Right lung (tissue), 5 donors: Measurements from ENCODE around the gene FANK1. TPM values are rescaled to one million over a fixed set of nuclear protein-coding genes. Genes with fewer than 3 reads are reported as not detected.
"Not testable (repeated sequence)": the region's sequence is repeated elsewhere in the genome, so short reads cannot be mapped to it uniquely, and the experiment has no call there.

Experiments
- DNase-seq, 2 donors: peaks; one replicate each; pipeline ENCODE4 v3.0.0-alpha.2; 2013
- polyA plus RNA-seq, 5 donors: library from polyadenylated mRNA; unstranded; fragments of 120-200 nt; gene quantifications; one replicate each; pipeline versions ENCODE4 v1.2.1 to v1.2.3, GENCODE V29; 2013; ENCODE audit warnings: inconsistent platforms in 1 of 5, low replicate concordance in 1 of 5; ENCODE audit not compliant: insufficient read length in 5 of 5, insufficient read depth in 1 of 5

The FANK1 gene
- polyA plus RNA-seq, 5 donors: 6.2 to 11.7 (median 9.5) TPM

DNA sequence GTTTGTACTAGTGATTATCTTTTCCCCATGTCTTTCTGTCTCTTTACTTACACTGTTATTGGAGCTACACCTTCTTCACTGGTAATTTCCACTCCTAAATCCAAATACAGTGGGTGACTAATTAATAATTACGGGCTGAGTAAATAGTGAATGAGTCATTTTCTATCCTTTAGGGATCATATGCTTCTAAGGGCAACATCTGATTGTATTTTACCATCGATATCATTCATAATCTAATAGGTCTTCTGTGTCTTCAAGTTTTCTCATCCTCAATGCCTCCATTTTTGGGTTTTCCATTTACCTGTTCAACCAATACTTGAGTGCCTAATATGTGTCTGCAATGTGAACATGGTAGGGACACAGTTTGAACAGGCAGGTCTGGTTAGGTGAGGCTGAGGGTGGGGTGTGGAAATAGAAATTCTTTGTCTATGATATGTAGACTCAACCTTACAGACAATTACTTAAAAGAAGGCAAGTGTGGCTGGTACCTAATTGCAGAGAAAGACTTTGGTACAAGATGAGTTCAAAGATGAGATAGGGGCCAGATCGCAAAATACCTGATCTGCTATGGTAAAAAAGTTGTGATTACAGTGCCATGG, 9.4 kb upstream of the FANK1 start:
- no peak for DNase-seq

DNA sequence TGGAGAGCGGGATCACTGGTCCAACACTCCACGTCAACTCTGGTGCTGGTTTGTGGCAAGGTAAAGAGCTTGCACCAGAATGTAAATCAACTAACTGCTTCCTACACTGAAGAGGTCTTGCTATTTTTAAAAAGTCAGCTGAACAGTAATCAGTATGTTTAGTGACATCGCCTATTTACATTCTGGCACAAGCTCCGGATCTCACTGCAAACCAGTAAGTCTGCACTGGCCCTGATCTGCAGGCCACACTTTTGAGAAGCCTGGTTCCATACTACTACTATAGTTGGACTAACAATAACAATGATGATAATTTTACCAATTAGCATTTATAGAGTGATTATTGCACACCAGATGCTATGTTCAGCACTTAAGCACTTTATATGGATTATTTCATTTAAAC, 6.9 kb upstream of the FANK1 start:
- not testable (repeated sequence) for DNase-seq

DNA sequence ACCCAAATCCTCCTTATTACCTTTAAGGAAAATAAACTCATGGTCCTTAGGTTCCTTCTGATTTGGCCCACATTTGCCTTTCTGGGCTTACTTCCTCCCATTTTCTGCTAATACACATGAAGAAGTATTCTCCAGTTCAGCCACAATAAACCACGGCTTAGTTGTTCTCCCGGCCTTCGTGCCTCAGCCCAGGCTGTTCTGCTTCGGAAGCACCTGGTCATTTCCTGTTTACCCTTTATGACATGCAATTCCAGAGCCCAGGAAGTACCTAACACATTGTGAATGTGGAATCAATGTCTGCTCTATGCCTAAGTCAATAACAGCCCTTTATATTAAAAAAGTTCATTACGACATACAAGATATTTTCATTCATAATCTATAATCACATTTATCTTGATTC, 4.0 kb upstream of the FANK1 start:
- DNase-seq: not testable (repeated sequence)

DNA sequence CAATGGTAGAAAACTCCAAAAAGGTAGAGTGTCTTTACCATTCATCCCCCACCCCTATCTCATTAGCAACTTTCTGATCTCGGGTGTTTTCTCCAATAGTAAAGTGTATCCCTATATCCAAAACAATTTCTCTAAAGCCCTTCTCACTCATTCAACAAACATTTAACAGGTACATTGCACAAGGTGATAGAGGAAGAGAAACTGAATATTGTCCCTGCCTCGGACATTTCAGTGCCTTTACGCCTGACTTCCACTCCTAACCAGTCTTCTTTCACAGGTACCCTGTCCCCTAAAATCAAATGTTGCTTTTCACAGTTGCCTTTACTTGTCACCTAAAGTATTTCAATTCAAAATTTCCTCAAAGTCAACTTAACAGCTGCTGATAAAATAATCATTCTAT, 2.2 kb upstream of the FANK1 start:
- not testable (repeated sequence) for DNase-seq

DNA sequence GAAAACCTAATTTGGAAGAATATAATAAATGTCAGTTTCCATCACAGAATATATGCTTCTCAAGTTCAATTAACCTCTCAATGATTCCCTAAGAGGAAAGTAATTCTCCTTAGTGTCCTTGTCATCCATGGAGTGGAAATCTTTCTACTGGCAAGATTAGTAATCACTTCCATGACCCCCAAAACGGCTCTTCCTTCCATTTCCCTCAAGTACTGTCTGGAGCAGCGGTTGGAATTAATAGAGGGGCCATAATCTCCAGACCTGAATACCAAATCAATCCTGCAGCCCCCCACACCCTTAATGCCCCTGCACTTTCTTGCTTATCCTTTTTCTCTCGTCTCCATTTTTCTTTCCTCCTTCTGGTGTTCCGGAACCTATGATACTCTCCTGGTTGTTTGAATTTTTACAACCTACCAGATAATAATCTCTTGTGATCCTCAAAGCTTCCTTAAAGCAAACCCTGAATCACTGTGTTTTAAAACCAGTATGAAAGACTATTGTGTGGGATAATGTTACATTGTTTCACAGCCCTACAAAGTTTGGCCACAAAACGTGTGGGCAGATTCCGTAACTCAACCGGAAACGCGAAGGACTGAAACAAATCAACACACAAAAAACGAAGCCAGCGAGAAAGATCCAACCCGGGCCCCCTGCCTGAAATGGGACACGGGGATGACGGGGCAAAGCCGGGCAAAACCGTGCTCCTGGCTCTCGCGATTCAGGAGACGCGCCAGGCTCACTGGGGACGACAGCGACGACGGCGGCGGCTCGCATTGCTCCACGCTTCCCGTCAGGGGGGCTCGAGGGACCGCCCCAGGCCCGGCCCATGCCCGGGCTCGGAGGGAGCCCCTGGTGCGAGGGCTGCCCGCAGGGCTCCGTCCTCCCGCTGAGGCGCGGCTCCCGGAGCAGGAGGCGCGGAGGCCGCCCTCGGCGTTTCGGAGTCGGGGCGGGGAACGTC, 955 bp upstream of the FANK1 start:
- peak; percentile 66 to 67 for DNase-seq

DNA sequence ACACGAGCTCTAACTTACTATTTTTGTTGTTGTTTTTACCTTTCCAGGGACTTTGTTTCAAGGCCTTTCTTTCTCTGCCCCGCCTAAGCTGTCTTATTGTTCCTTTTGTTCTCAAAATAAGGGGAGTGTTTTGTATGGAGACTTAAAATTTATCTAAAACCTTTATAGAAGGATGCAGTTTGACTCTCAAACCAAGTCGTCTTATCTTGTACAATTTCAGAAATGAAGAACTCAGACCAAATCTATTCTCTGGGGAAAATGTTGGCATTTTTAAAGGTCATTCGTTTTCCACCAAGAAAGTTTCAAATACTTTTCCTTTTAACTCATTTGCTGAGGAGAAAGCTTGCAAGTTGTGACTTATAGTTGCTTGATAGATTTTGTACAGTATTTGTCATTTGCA, 953 bp downstream of the FANK1 start:
- DNase-seq: not testable (repeated sequence)

DNA sequence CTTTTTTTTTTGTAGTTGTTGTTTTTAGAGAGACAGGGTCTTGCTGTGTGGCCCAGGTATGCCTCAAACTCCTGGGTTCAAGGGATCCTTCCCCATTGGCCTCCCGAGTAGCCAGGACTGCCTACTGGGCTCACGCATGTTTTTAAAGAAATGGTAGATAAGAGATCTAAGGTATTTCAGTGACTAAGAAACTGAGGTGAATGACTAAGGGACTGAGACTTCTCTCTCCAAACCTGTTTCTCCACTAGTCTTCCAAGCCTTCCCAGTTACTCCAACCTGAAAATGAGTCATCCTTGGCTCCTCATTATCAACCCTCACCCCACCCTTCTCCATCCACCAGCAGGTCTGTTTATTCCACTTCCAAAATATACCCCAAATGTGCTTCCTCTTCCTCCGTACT, 4.6 kb downstream of the FANK1 start:
- DNase-seq: not testable (repeated sequence)

DNA sequence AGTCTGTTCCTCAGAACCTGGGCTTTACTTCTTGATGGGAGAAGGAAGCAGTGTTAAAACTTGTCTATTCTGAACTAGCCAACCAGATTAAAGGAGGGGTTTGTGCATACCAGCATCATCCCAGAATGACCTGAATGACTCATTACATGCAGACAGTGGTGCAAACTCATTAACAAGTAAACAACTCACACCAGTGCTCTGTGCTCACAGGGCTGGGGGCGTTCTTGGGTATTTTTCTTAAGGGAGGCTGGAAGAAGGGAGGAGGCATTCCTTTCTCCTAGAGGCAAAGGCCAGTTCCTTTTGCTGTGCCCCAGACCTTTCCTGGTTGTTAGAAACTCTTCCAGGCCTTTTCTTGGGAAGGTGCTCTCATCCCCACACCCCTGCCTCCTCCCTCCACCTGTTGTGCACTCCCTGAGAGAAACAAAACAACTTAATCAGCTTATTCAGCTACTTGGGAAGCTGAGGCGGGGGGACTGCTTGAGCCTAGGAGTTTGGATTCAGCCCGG, 6.8 kb downstream of the FANK1 start:
- DNase-seq: not testable (repeated sequence)

DNA sequence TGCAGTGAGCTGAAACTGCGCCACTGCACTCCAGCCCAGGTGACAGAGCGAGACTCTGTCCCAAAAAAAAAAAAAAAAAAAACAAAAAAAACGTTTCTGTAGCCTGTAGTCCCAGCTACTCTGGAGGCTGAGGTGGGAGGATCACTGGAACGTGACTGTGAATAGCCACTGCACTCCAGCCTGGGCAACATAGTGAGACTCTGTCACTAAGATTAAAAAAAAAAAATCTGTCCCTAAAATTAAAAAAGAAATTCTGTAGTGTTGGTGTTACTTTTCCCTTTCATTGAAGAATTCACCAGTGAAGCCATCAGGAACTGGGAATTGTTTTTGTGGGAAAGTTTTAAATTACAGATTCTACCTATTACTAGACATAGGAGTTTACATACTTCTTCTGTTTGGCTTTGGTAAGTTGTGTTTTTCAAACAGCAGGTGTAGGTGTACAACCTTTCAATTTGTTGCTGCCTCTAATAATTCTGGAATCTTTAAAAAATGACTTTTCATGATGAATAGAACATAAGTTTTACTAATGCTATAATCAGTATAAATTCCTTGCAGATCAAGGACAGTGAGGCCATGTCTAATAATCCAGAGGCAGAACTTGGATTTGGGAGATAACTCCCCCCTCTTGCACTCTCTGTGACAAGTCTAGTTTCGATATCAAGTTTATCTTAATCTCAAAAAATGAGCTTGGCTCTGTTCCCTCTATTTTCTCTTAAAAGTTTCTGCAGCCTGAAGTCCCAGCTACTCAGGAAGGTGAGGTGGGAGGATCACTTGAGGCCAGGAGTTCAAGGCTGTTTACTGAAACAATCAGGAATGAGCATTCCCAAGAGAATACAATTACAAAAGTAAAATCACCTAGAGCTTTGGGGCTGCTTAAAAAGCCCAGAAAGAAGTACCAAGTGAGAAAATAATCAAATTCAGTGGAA, 9.0 kb downstream of the FANK1 start:
- DNase-seq: not testable (repeated sequence)

DNA sequence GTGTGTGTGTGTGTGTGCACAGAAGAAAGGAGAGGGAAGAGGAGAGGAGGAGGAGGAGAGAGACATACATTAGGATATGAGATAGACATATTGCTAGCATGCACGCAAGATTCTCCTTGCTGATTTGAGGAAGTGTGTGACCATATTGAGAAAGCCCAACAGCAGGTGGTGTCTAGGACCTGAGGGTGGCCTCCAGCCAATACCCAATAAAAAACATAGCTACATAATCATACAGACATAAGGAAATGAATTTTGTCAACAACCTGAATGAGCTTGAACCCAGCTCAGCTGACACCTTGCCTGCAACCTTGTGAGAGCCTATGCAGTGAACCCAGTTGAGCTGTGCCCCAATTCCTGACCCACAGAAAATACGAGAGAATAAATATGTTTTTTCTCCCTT, 11.2 kb downstream of the FANK1 start:
- DNase-seq: not testable (repeated sequence)

DNA sequence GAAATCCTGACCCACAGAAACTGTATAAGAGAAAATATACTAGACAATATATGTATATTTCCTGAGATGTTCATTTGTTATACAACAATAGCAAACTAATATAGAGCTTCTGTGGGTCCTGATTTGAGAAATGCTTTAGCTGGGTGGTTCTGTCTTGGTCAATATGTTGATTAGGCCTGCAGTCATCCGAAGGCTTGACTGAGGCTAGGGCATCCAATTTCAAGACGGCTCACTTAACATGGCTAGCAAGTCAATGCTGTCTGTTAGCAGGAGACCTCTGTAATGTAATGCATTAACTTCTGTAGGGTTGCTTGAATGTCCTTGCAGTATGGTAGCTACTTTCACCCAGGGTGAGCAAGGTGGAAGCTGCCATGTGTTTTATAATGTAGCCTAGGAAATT, 12.4 kb downstream of the FANK1 start:
- not testable (repeated sequence) for DNase-seq

DNA sequence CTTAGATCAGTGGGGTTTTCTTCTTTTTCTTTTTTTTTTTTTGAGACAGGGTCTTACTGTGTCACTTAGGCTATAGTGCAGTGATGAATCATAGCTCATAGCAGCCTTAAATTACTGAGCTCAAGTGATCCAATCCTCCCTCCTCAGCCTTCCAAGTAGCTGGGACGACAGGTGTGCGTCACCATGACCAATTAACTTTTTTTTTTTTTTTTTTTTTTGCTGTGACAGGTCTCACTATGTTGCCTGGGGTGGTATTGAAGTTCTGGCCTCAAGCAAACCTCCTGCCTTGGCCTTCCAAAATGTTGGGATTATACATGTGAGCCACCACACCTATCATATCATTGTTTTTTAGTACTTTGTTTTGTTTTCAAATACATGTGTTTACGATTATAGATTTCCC, 13.1 kb downstream of the FANK1 start:
- not testable (repeated sequence) for DNase-seq

DNA sequence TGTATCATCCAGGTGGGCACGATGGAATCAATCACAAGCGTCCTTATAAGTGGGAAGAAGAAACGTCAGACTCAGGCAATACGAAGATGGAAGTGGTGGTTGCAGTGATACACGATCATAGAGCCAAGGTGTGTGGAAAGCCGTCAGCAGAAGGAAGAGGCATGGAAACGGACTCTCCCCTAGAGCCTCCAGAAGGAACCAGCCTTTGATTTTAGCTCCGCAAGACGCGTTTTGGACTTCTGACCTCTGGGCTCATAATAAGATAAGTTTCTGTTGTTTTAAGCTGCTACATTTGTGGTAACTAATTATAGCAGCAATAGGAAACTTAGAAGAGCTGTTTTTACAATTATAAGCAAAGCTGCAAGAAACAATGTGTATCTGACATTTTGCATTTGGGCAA, 14.8 kb downstream of the FANK1 start:
- no peak for DNase-seq

DNA sequence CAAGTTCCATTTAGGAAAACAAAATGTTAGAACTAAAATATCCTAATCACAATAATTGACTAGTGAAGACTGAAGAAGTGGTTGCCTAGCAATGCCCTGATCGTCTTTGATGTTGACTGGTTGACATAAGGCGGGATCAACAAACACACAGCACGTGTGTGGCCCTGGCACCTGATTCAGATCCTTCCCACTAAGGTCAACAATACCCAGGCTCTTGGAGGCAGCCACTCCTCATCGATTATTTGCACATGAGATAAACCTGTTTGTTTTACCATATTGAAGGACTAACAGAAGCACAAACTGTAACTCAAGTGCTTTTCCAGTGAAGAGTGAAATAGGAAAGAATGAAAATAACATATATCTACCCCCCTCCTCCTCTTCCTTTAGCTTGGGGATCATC, 15.6 kb downstream of the FANK1 start:
- DNase-seq: no peak

DNA sequence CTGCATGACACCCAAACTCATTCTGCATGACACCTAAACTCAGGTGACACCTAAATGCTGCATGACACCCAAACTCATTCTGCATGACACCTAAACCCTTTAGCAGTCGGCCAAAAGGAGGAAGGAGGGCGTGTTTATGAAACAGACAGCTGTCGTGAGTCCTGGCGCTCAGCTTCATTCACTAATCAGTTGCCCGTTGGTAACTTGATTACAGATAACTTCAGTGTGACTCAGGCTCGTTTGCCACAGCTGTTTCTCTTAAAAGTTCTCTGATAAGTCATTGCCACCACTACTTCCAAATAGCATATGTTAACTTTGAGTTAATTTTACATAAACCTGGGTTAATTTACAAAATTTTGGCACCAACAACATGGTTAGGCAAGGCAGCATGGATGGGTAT, 16.9 kb downstream of the FANK1 start:
- DNase-seq: not testable (repeated sequence)

DNA sequence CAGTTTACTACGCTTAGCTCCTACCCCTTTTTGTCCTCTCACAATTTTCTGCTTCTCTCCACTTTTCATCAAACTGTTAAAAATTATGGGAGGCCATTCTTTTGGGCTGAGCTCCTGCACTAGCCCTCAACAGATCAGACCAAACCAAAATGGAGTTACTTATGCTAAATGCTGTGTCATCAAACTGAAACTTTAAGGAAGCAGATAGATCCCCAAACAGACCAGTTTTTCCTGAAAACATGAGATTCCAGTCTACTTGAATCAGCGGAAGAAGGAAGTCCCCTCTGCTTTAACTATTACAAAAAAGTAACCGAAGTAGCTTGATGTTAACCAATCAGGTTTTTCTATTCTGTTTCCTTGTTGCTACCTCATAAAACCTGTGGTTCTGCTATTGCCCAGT, 20.6 kb downstream of the FANK1 start:
- DNase-seq: no peak

DNA sequence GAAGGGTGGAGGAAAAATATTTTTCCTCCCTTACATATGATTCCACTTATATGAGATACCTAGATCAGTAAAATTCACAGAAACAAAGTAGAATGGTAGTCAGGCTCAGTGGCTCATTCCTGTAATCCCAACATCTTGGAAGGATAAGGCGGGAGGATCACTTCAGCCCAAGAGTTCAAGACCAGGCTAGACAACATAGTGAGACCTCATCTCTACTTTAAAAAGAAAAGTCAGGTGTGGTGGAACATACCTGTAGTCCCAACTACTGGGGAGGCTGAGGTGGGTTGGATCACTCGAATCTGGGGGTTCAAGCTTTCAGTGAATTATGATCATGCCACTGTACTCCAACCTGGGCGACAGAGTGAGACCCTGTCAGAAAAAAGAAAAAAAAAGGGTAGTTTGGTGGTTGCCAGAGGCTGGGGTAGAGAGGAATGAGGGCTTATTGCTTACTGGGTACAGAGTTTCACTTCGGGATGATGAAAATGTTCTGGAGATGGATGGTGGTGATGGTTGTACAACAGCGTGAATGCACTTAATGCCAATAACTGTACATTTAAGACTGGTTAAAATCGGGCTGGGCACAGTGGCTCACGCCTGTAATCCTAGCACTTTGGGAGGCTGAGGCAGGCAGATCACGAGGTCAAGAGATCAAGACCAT, 21.5 kb downstream of the FANK1 start:
- DNase-seq: not testable (repeated sequence)

DNA sequence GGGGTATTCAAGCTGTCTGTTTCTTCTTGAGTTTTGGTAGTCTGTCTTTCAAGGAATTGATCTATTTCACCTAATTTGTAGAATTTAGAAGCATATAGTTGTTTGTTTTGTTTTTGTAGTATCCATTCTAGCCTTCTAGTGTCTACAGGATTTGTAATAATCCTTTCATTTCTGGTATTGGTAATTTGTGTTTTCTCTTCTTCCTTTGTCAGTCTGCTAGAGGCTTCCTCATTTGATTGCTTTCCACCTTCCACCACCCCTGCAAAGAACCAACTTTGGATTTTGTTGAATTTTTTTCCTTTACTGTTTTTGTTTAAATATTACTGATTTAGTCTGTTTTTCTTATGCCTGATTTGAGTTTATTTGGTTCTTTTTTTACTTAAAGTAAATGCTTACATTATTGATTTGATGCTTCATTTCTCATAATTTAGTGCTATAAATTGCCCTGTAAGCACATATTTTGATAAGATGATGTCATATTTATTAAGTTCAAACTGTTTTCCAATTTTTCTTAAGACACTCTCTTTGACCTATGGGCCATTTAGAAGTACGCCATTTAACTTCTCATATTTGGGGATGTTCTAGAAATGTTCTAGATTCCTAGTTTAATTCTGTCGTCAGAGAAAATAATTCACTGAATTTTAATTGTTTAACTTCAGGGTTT, 25.4 kb downstream of the FANK1 start:
- DNase-seq: not testable (repeated sequence)

DNA sequence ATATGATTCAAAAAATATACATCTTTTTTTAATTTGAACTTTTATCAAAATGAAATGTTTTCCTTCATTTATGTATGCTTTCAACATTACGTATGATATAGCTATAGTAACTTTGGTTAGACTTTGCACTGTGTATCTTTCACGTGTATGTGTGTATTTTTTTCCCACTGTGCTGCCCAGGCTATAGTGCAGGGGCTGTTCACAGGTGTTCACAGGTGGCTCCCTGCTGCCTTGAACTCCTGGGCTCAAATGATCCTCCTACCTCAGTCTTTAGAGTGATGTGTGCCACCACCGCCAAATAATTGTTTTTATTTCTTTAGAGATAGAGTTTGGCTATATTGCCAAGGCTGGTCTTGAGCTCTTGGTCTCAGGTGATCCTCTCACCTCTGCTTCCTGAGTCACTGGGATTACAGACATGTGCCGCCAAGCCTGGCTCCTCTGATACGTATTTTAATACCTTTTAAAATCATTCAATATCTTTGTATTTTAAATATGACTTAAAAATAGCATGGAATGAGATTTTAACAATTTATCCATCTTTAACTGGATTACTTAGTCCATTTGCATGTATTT, 29.0 kb downstream of the FANK1 start:
- no peak for DNase-seq

DNA sequence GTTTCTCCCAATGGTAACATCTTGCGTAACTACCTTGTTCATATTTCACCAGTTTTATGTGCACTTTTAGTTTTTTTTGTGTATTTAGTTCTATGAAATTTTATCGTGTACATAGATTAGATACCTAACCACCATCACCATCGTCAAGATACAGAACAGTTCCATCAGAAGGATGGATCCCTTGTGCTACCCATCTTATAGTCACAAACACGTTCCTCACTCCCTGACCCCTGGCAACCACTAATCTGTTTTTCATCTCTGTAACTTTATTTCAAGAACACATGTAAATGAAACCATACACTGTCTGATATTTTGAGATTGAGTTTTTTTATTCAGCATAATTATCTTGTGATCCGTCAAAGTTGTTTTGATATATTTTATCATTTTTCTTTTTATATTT, 29.9 kb downstream of the FANK1 start:
- no peak for DNase-seq
